Measurements from ENCODE around the gene CCL18. TPM values are rescaled to one million over a fixed set of nuclear protein-coding genes. Genes with fewer than 3 reads are reported as not detected.

Gene CCL18
- total RNA-seq, 1 experiment from 2014 or later = not detected

GRCh38 chr17:36049643-36050042, 14.4 kb upstream of the CCL18 start:
- no TSS peak for BruUV-seq (replicated peaks)
- CTCF ChIA-PET = no interaction called here
- TF ChIP-seq TCF7L2 (IDR thresholded peaks at IDR 0.05; ENCODE audit: low read depth, low read length) (no peak), POLR2AphosphoS5 (IDR thresholded peaks at IDR 0.05; ENCODE audit: low read depth, low read length) (no peak)

GRCh38 chr17:36055171-36055570, 8.9 kb upstream of the CCL18 start:
- ChIA-PET POLR2A (no interaction called here), CTCF (no interaction called here)
- no peaks in the 10 kb centered on the region; the same call in 1 of the 2 replicates for H3K27me3 ChIP-seq (ENCODE audit: control insufficient read depth, insufficient read depth, low read length)
- intact Hi-C loops (cut with micrococcal nuclease; ENCODE audit: unreplicated experiment) (no loop called here), in situ Hi-C loops (cut with HindIII; ENCODE audit: low pct_unique_long_range_greater_than_20kb, low sequenced_read_pairs) (no loop called here)
- no peak overlapping the region for H3K27ac ChIP-seq (ENCODE audit: low read length)
- no peaks in the 10 kb centered on the region for H3K4me1 ChIP-seq (ENCODE audit: control insufficient read depth, insufficient read depth, low read length)
- H3K4me3 ChIP-seq (ENCODE audit: low read depth in 2 of 2, low read length in 2 of 2) = no peak overlapping the region
- DNase-seq (ENCODE audit: low read depth, low spot score) (no peak), ATAC-seq (no peak)
- TF ChIP-seq CTCF (IDR thresholded peaks at IDR 0.05) = no peak
- no peak for TF ChIP-seq POLR2AphosphoS5 (IDR thresholded peaks at IDR 0.05; ENCODE audit: low read depth, low read length)
- H3K36me3 ChIP-seq (ENCODE audit: control insufficient read depth, insufficient read depth, low read length) = no peaks in the 10 kb centered on the region
- BruUV-seq (replicated peaks) = no TSS peak
- no peaks in the 10 kb centered on the region for H3K9me3 ChIP-seq (ENCODE audit: control insufficient read depth, insufficient read depth, low read depth, low read length)

More at GRCh38 chr17:36049643-36050042, 14.4 kb upstream of the CCL18 start:
- DNase-seq (ENCODE audit: low read depth, low spot score) (no peak), ATAC-seq (no peak)
- no peaks in the 10 kb centered on the region for H3K36me3 ChIP-seq (ENCODE audit: control insufficient read depth, insufficient read depth, low read length)
- H3K27me3 ChIP-seq (ENCODE audit: control insufficient read depth, insufficient read depth, low read length) = no peaks in the 10 kb centered on the region
- POLR2A ChIA-PET = no interaction called here
- H3K27ac ChIP-seq (ENCODE audit: low read length) = no peak overlapping the region
- intact Hi-C loops (cut with micrococcal nuclease; ENCODE audit: unreplicated experiment) (no loop called here), in situ Hi-C loops (cut with HindIII; ENCODE audit: low pct_unique_long_range_greater_than_20kb, low sequenced_read_pairs) (no loop called here)
- H3K4me1 ChIP-seq (ENCODE audit: control insufficient read depth, insufficient read depth, low read length) = no peaks in the 10 kb centered on the region
- H3K4me3 ChIP-seq (ENCODE audit: low read depth in 2 of 2, low read length in 2 of 2) = no peak overlapping the region
- peaks cover 4% of the 10 kb centered on the region; the same call in 1 of the 2 replicates for H3K9me3 ChIP-seq (ENCODE audit: control insufficient read depth, insufficient read depth, low read depth, low read length)

GRCh38 chr17:36055921-36056520, 8.1 kb upstream of the CCL18 start:
- intact Hi-C loops (cut with micrococcal nuclease; ENCODE audit: unreplicated experiment) (no loop called here), in situ Hi-C loops (cut with HindIII; ENCODE audit: low pct_unique_long_range_greater_than_20kb, low sequenced_read_pairs) (no loop called here)
- H3K36me3 ChIP-seq (ENCODE audit: control insufficient read depth, insufficient read depth, low read length) = no peaks in the 10 kb centered on the region
- no peak overlapping the region for H3K27ac ChIP-seq (ENCODE audit: low read length)
- no peaks in the 10 kb centered on the region for H3K9me3 ChIP-seq (ENCODE audit: control insufficient read depth, insufficient read depth, low read depth, low read length)
- ATAC-seq = no peak
- no peaks in the 10 kb centered on the region for H3K4me1 ChIP-seq (ENCODE audit: control insufficient read depth, insufficient read depth, low read length)
- no TSS peak for BruUV-seq (replicated peaks)
- ChIA-PET POLR2A (interaction anchor here (0.7 kb wide), 1 partner anchor 65 kb away, joined by 3 read pairs; no protein-coding TSS in a partner anchor), CTCF (interaction anchor here (0.6 kb wide), 1 partner anchor 87 kb away, joined by 3 read pairs; no protein-coding TSS in a partner anchor)
- DNase-seq (ENCODE audit: low read depth, low spot score) = no peak
- no peak overlapping the region for H3K4me3 ChIP-seq (ENCODE audit: low read depth in 2 of 2, low read length in 2 of 2)
- TF ChIP-seq SIN3A (IDR thresholded peaks at IDR 0.05; ENCODE audit: borderline replicate concordance, insufficient read depth, low read depth, low read length) (no peak), TCF7L2 (IDR thresholded peaks at IDR 0.05; ENCODE audit: low read depth, low read length) (no peak), POLR2AphosphoS5 (IDR thresholded peaks at IDR 0.05; ENCODE audit: low read depth, low read length) (no peak)
- H3K27me3 ChIP-seq (ENCODE audit: control insufficient read depth, insufficient read depth, low read length) = peaks cover 2% of the 10 kb centered on the region; the same call in 1 of the 2 replicates

- POLR2A ChIA-PET = no interaction called here
- H3K27ac ChIP-seq (ENCODE audit: low read length) = no peak overlapping the region
- CTCF ChIA-PET = no interaction called here
- in situ Hi-C loops (cut with HindIII; ENCODE audit: low pct_unique_long_range_greater_than_20kb, low sequenced_read_pairs) = no loop called here
- no peak for DNase-seq (ENCODE audit: low read depth, low spot score)
- no peak for TF ChIP-seq TCF7L2 (IDR thresholded peaks at IDR 0.05; ENCODE audit: low read depth, low read length)
- no peak for TF ChIP-seq CTCF (IDR thresholded peaks at IDR 0.05)
- peaks cover 2% of the 10 kb centered on the region; the same call in 1 of the 2 replicates for H3K27me3 ChIP-seq (ENCODE audit: control insufficient read depth, insufficient read depth, low read length)
- H3K4me3 ChIP-seq (ENCODE audit: low read depth in 2 of 2, low read length in 2 of 2) = no peak overlapping the region
- ATAC-seq = no peak
- intact Hi-C loops (cut with micrococcal nuclease; ENCODE audit: unreplicated experiment) = no loop called here
- no TSS peak for BruUV-seq (replicated peaks)
- H3K9me3 ChIP-seq (ENCODE audit: control insufficient read depth, insufficient read depth, low read depth, low read length) = no peaks in the 10 kb centered on the region
- no peaks in the 10 kb centered on the region for H3K4me1 ChIP-seq (ENCODE audit: control insufficient read depth, insufficient read depth, low read length)
- no peaks in the 10 kb centered on the region for H3K36me3 ChIP-seq (ENCODE audit: control insufficient read depth, insufficient read depth, low read length)
Measured at GRCh38 chr17:36057911-36058310, 6.2 kb upstream of the CCL18 start.
